Spinal cord (tissue), 10 donors: Measurements from ENCODE around the gene CD72. TPM values are rescaled to one million over a fixed set of nuclear protein-coding genes. Genes with fewer than 3 reads are reported as not detected.
A peak's percentile ranks its signal among the peaks of the same experiment; 100 is the strongest.

Experiments
- DNase-seq, 6 donors: peaks; one replicate each; pipeline versions ENCODE4 v3.0.0 to v3.0.0-alpha.2; 2013 to 2015; ENCODE audit warnings: low spot score in 6 of 6, low read depth in 4 of 6
- H3K27ac ChIP-seq: one replicate; pipeline ENCODE4 v1.5.1; 2013; ENCODE audit warnings: low read depth, low read length, control low read depth
- H3K27me3 ChIP-seq: one replicate; pipeline ENCODE4 v1.6.1; 2013; ENCODE audit warnings: low read length; ENCODE audit not compliant: control insufficient read depth, insufficient read depth
- H3K36me3 ChIP-seq: one replicate; pipeline ENCODE4 v1.6.1; 2013; ENCODE audit warnings: low read length; ENCODE audit not compliant: control insufficient read depth, insufficient read depth
- H3K4me1 ChIP-seq: one replicate; pipeline ENCODE4 v1.6.1; 2013; ENCODE audit warnings: low read length; ENCODE audit not compliant: control insufficient read depth, insufficient read depth
- H3K4me3 ChIP-seq: one replicate; pipeline ENCODE4 v1.5.1; 2013; ENCODE audit warnings: low read depth, low read length, control low read depth
- H3K9me3 ChIP-seq: one replicate; pipeline ENCODE4 v1.6.1; 2013; ENCODE audit warnings: low read length; ENCODE audit not compliant: control insufficient read depth, insufficient read depth
- WGBS: methylation state at CpG from one replicate; pipeline ENCODE4 v1.1.5; 2013; ENCODE audit warnings: missing lambda C conversion rate; ENCODE audit not compliant: insufficient coverage; 5-methylcytosine and 5-hydroxymethylcytosine counted together
- polyA plus RNA-seq, 2 donors: library from polyadenylated mRNA; unstranded; fragments of 120-200 nt; gene quantifications; one replicate each; pipeline ENCODE4 v1.2.1, GENCODE V29; 2013; ENCODE audit not compliant: insufficient read length in 2 of 2
- total RNA-seq, 2 donors: library from RNA; depleted of rRNA in 1 of 2; stranded (reverse); fragments of 120-200 nt in 1 of 2; fragments of >200 nt in 1 of 2; gene quantifications; one replicate each; pipeline versions ENCODE4 v1.2.3 to v1.2.4, GENCODE V29; 2013 to 2014
- donor health status: healthy.

The CD72 gene
- total and polyA plus RNA-seq, 4 donors, result 0.40 to 1.7 (median 1.5) TPM

DNA sequence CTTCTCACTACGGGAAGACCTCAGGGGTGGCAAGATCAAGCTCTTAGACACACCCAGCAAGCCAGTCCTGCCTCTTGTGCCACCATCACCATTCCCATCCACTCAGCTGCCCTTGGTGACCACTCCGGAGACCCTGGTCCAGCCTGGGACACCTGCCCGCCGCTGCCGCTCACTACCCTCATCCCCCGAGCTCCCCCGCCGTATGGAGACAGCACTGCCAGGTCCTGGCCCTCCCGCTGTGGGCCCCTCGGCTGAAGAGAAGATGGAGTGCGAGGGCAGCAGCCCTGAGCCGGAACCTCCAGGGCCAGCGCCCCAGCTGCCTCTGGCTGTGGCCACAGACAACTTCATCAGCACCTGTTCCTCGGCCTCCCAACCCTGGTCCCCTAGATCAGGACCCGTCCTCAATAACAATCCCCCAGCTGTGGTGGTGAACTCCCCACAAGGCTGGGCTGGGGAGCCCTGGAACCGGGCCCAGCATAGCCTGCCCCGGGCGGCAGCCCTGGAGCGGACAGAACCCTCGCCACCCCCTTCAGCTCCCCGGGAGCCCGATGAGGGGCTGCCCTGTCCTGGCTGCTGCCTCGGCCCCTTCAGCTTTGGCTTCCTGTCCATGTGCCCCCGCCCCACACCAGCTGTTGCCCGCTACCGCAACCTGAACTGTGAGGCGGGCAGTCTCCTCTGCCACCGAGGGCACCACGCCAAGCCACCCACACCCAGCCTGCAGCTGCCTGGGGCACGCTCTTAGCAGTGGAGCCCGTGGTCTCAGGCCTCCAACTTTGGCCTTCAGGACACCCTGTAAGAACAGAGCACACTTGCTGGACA is 9.0 kb downstream of the CD72 start:
- Histone ChIP-seq H3K4me3 (no peak overlapping the region), H3K4me1 (peaks cover 20% of the 10 kb centered on the region), H3K27ac (no peak overlapping the region), H3K36me3 (peaks cover 35% of the 10 kb centered on the region), H3K27me3 (no peaks in the 10 kb centered on the region), H3K9me3 (no peaks in the 10 kb centered on the region)
- WGBS, result 90% methylated on average over 31 of the region's 31 CpGs
- DNase-seq, result no peak

DNA sequence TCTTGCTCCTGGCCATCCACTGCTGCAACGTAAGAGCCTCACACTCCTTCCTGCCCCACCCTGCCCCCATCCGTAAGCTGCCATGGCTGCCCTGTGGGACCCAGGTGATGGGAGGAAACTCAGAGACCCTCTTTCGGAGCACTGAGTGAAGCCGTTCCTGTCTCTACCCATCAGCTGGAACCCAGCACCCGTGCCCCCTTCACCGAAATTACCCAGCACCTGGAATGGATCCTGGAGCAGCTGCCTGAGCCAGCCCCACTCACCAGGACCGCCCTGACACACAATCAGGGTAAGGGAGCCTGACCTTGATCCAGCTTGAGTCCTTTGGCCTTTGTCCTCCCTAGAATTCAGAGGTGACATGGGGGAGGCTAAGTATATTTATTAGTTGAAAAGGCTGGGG is 10.0 kb downstream of the CD72 start:
- H3K4me1 ChIP-seq, result peaks cover 24% of the 10 kb centered on the region

DNA sequence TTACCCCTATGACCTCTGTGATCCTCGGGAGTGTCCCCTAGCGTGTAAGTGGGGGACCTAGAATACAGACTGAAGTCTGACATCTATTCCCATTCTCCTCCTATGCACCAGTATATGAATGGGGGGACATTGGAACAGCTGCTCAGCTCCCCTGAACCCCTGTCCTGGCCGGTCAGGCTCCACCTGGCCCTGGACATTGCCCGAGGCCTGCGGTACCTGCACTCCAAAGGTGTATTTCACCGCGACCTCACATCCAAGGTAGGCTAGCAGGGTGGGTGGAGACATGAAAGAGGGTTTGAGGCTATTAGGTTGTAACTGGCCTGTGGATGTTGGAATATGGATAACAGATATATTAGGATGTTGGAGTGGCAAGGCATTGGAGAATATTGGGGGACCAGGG is 11.5 kb downstream of the CD72 start:
- Histone ChIP-seq H3K27me3 (no peaks in the 10 kb centered on the region), H3K4me3 (no peak overlapping the region), H3K4me1 (peaks cover 27% of the 10 kb centered on the region), H3K27ac (no peak overlapping the region), H3K36me3 (peaks cover 35% of the 10 kb centered on the region), H3K9me3 (no peaks in the 10 kb centered on the region)
- WGBS, result 89% methylated on average over 5 of the region's 7 CpGs
- DNase-seq, result no peak

More for the DNA sequence above, 10.0 kb downstream of the CD72 start:
- H3K4me3 ChIP-seq, result no peak overlapping the region
- H3K27ac ChIP-seq, result no peak overlapping the region
- no peaks in the 10 kb centered on the region for H3K9me3 ChIP-seq
- DNase-seq, result no peak
- H3K36me3 ChIP-seq, result peaks cover 35% of the 10 kb centered on the region
- 91% methylated on average over 6 of the region's 7 CpGs for WGBS
- H3K27me3 ChIP-seq, result no peaks in the 10 kb centered on the region

DNA sequence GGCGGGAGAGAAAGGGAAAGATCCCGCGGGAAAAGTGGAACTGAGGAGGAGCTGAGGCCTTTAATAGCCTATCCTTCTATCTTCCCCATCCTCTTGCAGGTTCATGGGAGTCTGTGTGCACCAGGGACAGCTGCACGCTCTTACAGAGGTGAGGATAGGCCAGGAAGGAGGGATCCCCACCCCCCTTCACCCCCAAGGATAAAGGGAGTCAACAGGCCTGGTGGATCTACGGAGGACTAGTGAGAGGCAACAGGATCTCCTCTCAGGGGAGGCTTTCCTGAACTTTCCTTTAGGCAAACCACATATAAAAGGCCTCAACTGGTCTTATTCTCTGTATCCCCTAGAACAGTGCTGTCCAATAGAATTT is 12.1 kb downstream of the CD72 start:
- Histone ChIP-seq H3K4me3 (peak overlapping the region; percentile 69), H3K27ac (peak overlapping the region; percentile 37), H3K4me1 (peaks cover 27% of the 10 kb centered on the region), H3K9me3 (no peaks in the 10 kb centered on the region), H3K36me3 (peaks cover 35% of the 10 kb centered on the region), H3K27me3 (no peaks in the 10 kb centered on the region)
- DNase-seq, result peak in 1 of 6 donors; percentile 22
- 0% methylated on average over 1 of the region's 5 CpGs for WGBS

DNA sequence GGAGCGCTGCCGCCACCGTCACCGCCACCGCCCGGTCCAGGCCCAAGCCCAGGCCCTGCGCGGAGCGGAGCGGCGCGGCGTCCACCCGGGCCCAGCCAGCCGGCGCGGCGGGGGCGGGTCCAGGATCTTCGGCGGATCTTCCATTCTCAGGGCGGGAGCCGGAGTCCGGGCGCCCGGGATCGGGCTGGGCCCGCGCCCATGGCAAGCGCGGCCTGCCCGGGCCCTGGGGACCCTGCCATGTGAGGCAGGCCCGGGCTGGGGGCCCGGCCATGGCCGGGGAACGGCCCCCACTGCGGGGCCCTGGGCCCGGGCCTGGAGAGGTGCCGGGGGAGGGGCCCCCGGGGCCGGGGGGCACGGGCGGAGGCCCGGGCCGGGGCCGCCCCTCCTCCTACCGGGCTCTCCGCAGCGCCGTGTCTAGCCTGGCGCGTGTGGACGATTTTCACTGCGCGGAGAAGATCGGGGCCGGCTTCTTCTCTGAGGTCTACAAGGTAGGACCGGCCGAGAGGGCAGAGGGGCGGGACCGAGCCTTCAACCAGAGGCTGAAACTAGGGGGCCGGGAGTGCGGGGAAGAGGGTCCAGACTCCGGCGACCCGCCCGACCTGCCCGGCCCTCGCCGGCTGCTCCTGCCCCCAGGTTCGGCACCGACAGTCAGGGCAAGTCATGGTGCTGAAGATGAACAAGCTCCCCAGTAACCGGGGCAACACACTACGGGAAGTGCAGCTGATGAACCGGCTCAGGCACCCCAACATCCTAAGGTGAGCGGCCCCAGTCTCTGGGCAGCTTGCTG is 12.7 kb downstream of the CD72 start:
- Histone ChIP-seq H3K4me3 (peak overlapping the region; percentile 69), H3K4me1 (peaks cover 27% of the 10 kb centered on the region), H3K27ac (peak overlapping the region; percentile 37), H3K27me3 (no peaks in the 10 kb centered on the region), H3K9me3 (no peaks in the 10 kb centered on the region), H3K36me3 (peaks cover 35% of the 10 kb centered on the region)
- DNase-seq, result peak in 2 of 6 donors; percentile 13 to 26
- WGBS, result under 1% methylated on average over 74 of the region's 76 CpGs

DNA sequence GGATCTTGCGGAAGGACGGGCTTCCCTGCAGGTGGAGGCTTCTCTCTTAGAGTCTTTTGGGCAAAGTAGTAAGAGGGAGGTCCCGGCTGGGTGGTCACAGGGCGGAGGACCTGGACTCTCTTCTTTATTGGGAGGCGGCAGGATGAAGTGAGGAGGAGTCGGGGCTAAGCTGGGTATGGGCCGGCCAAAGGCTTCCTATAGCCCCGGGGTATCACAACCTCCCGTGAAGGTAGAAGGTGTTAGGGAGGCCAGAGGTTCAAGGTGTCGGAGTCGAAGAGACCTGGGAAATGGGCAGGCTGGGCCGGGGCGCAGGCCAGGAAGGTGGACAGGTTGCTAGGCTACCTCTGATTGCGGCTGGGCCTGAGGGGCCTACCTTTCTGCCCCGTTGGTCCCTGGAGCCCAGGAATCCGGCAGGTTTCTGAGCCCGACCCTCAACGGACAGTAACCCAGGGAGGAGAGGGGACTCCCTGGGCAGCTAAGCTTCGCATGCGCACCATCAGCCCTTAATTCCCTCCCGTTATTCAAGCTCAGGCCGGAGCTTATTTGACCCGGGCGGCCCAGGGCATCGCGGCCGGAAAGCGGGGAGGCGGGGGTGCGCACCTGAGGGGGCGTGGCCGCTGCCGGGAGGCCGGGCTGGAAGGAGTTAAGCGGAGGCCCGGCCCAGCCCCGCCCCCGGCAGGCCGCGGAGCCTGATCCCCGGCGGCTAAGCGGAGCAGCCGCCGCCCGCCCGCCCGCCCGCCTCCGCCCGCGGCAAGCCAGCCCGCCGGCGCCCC is 13.4 kb downstream of the CD72 start, which contains the start of gene TESK1:
Gene TESK1 (plus strand): TSS at position 685 of the 773 bp plus-strand sequence. CDS start 358 bp downstream, outside the sequence.
- WGBS, result under 1% methylated on average over 52 of the region's 55 CpGs
- Histone ChIP-seq H3K4me3 (peak within 1 kb of the TSS; percentile 69), H3K27me3 (no peaks in the 10 kb centered on the region), H3K36me3 (peaks cover 31% of the 10 kb centered on the region), H3K27ac (peak within 1 kb of the TSS; percentile 90), H3K9me3 (no peaks in the 10 kb centered on the region), H3K4me1 (peaks cover 27% of the 10 kb centered on the region)
- DNase-seq, result peak in 5 of 6 donors; percentile 33 to 90 (median 48)

DNA sequence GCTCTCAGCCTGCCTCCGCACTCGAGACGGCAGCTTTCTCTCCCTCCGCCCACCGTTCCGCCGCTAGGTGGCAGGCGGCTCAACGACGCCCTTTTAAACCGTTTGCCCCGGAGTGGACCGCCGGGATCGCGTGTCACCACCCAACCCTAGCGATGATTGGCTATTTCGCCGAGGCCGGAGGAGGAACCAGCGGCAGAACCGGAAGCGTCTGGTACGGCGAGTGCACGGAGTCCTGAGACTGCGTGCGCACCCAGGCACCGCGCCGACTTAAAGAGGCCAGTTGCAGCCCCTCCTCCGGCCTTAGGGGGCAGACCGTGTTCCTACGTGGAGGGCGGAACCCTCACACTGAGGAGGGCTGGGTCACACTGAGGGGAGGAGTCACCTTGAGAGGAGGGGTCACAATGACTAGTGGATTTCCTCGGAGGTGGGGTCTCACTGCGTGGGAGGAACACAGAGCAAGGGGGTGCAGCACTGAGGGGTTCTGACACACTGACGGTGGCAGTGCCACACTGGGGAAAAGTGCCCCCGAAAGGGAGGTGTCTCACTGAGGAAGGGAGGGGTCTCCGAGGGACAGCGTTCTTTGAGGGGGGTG is 14.1 kb downstream of the CD72 start:
- under 1% methylated on average over 41 of the region's 41 CpGs for WGBS
- peak; percentile 97 to 100 (median 98) for DNase-seq
- H3K36me3 ChIP-seq, result peaks cover 24% of the 10 kb centered on the region
- peak overlapping the region; percentile 91 for H3K27ac ChIP-seq
- H3K9me3 ChIP-seq, result no peaks in the 10 kb centered on the region
- H3K4me1 ChIP-seq, result peaks cover 27% of the 10 kb centered on the region
- H3K4me3 ChIP-seq, result peak overlapping the region; percentile 60
- no peaks in the 10 kb centered on the region for H3K27me3 ChIP-seq

DNA sequence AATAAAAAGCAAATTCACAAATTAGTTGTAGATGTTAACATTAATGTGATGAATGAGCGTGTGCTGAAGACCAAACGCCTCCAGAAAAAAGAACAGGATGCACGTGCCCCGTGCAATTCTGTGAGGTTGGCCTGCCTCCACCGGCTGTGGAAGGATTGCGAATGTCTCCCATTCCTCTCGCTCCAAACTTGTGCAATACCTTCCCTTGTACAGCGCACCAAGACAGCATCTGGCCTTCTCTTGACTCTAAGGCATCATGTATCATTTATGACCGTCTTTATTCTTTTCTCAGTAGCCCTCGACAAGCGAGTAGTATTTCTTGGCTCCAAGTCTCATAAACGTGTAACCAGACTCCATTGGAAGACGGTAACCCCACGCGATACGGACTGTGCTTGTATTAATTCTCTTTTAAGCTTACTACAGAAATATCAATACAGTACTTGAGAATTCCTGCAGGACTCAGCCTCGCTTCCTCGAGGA is 14.7 kb downstream of the CD72 start:
- peak in 1 of 6 donors; percentile 29 for DNase-seq
- H3K9me3 ChIP-seq, result no peaks in the 10 kb centered on the region
- H3K36me3 ChIP-seq, result peaks cover 19% of the 10 kb centered on the region
- H3K27ac ChIP-seq, result peak overlapping the region; percentile 91
- WGBS, result 3% methylated on average over 18 of the region's 18 CpGs
- peak overlapping the region; percentile 60 for H3K4me3 ChIP-seq
- no peaks in the 10 kb centered on the region for H3K27me3 ChIP-seq
- peaks cover 27% of the 10 kb centered on the region for H3K4me1 ChIP-seq
